ENCODE measurements around the gene USP6NL.
A peak's percentile ranks its signal among the peaks of the same experiment; 100 is the strongest.
"Not testable (repeated sequence)": the region's sequence is repeated elsewhere in the genome, so short reads cannot be mapped to it uniquely, and the experiment has no call there.

USP6NL gene

GRCh38 chr10:11444531-11445228 is 166.8 kb downstream of the USP6NL start:
- no peak for DNase-seq (ENCODE audit: low spot score)

- no peak for DNase-seq (ENCODE audit: low spot score)
These were observed 167.3 kb downstream of the USP6NL start for GRCh38 chr10:11444155-11444530.

GRCh38 chr10:11443468-11444154 is 167.8 kb downstream of the USP6NL start:
- DNase-seq (ENCODE audit: low spot score): no peak

GRCh38 chr10:11442001-11442773 is 169.3 kb downstream of the USP6NL start:
- no peak for DNase-seq (ENCODE audit: low spot score)

- no peak for DNase-seq (ENCODE audit: low spot score)
These were observed 170.3 kb downstream of the USP6NL start for GRCh38 chr10:11441151-11441535.

GRCh38 chr10:11440250-11441150 is 170.9 kb downstream of the USP6NL start:
- no peak for DNase-seq (ENCODE audit: low spot score)

GRCh38 chr10:11439523-11440053 is 171.9 kb downstream of the USP6NL start:
- DNase-seq (ENCODE audit: low spot score): no peak

GRCh38 chr10:11437391-11438142 is 173.9 kb downstream of the USP6NL start:
- no peak for DNase-seq (ENCODE audit: low spot score)

- not testable (repeated sequence) for DNase-seq (ENCODE audit: low spot score)
These were observed 175.0 kb downstream of the USP6NL start for GRCh38 chr10:11436445-11436844.

GRCh38 chr10:11435581-11435981 is 175.9 kb downstream of the USP6NL start:
- no peak for DNase-seq (ENCODE audit: low spot score)

GRCh38 chr10:11434324-11434723 is 177.1 kb downstream of the USP6NL start:
- DNase-seq (ENCODE audit: low spot score): no peak

- DNase-seq (ENCODE audit: low spot score): no peak
These were observed 177.8 kb downstream of the USP6NL start for GRCh38 chr10:11433657-11434056.

- DNase-seq (ENCODE audit: low spot score): no peak
These were observed 180.3 kb downstream of the USP6NL start for GRCh38 chr10:11431216-11431555.

- DNase-seq (ENCODE audit: low spot score): no peak
These were observed 180.8 kb downstream of the USP6NL start for GRCh38 chr10:11430421-11431215.

GRCh38 chr10:11429439-11430052 is 181.9 kb downstream of the USP6NL start:
- no peak for DNase-seq (ENCODE audit: low spot score)

- no peak for DNase-seq (ENCODE audit: low spot score)
These were observed 185.8 kb downstream of the USP6NL start for GRCh38 chr10:11425676-11426075.

GRCh38 chr10:11425296-11425610 is 186.2 kb downstream of the USP6NL start:
- DNase-seq (ENCODE audit: low spot score): no peak

- peak; percentile 70 for DNase-seq (ENCODE audit: low spot score)
These were observed 186.8 kb downstream of the USP6NL start for GRCh38 chr10:11424456-11425295.

GRCh38 chr10:11416974-11417373 is 194.5 kb downstream of the USP6NL start:
- DNase-seq (ENCODE audit: low spot score): no peak

All from AG08395 (cell line).